Measurements from ENCODE around the gene TXNRD2.

DNA sequence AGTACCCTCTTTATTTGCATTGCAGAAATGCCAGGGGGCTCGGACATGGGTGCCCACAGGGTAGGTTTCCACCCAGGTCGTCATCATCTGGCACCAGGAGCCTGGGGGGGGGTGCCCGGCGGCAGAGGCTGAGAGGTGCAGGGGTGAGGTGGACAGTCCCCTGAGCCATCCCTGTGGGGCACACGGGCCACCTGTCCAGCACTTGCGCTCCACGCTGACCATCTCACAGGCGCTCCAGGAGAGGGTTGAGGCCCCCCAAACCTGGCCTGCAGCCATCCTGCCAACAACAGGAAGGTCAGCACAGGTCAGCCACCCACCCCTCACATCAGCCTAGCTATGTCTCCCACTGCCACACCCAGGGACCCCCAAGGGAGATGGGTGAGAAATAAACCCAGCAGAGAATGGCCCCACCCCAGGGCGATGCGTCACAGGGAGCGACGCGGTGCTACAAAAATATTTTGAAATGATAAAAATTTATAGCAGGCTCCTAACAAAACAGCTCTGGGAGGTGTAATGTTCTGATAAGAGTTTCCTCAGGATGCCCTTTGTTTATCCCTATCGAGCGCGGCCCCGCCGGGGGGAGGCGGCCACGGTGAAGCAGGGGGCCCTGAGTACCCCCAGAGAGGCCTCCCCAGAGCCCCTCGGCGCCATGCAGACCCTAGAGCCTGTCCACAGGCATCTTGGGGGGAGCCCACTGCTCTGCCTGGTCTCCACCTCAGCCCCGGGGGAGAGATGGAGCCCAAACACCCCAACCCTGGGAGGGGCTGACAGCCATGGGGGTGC, 65.9 kb downstream of the TXNRD2 start:
- no peak for TF ChIP-seq POLR2A (IDR thresholded peaks at IDR 0.05)
- TF ChIP-seq, protein P1, sequence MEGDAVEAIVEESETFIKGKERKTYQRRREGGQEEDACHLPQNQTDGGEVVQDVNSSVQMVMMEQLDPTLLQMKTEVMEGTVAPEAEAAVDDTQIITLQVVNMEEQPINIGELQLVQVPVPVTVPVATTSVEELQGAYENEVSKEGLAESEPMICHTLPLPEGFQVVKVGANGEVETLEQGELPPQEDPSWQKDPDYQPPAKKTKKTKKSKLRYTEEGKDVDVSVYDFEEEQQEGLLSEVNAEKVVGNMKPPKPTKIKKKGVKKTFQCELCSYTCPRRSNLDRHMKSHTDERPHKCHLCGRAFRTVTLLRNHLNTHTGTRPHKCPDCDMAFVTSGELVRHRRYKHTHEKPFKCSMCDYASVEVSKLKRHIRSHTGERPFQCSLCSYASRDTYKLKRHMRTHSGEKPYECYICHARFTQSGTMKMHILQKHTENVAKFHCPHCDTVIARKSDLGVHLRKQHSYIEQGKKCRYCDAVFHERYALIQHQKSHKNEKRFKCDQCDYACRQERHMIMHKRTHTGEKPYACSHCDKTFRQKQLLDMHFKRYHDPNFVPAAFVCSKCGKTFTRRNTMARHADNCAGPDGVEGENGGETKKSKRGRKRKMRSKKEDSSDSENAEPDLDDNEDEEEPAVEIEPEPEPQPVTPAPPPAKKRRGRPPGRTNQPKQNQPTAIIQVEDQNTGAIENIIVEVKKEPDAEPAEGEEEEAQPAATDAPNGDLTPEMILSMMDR (IDR thresholded peaks at IDR 0.05): no peak

All from tibial nerve (tissue), 3 donors.